Erythroblast (primary cell): ENCODE measurements around the gene CSTPP1.

Experiments used
- GATA1 ChIP-seq: IDR thresholded peaks from 2 replicates; pipeline ENCODE4 v1.6.1; 2011; ENCODE audit warnings: low read depth, mild to moderate bottlenecking, control low read depth, low read length, moderate library complexity
- POLR2A ChIP-seq: IDR thresholded peaks from 2 replicates; pipeline ENCODE4 v1.6.1; 2011; ENCODE audit warnings: mild to moderate bottlenecking, low read length

GRCh38 chr11:47192111-47192510, 255.6 kb downstream of the CSTPP1 start:
- no peak for TF ChIP-seq POLR2A
- TF ChIP-seq GATA1, result no peak
